ENCODE results near the gene TSEN2.

- TF ChIP-seq CTCF (IDR thresholded peaks at IDR 0.05) (no peak), EP300 (IDR thresholded peaks at IDR 0.05) (no peak)
Measured at GRCh38 chr3:12464181-12464580, 20.1 kb upstream of the TSEN2 start.
